ENCODE data around the gene NPLOC4. TPM values are rescaled to one million over a fixed set of nuclear protein-coding genes. Genes with fewer than 3 reads are reported as not detected.

The NPLOC4 gene
- total and polyA plus RNA-seq, 2 donors from 2014 or later: 41.5 to 86.4 TPM

GRCh38 chr17:81561494-81561885 lies 75.4 kb downstream of the NPLOC4 start:
- peaks cover 3 to 6% (median 4%) of the 10 kb centered on the region in 3 donors for H3K4me1 ChIP-seq (ENCODE audit: control insufficient read depth in 2 of 3, insufficient read depth in 2 of 3, low read depth in 1 of 3, low read length in 3 of 3)
- TF ChIP-seq CTCF (IDR thresholded peaks at IDR 0.05; ENCODE audit: borderline replicate concordance, extremely low read depth, insufficient read depth): no peak
- DNase-seq: no peak
- H3K9me3 ChIP-seq (ENCODE audit: control insufficient read depth in 2 of 3, insufficient read depth in 1 of 3, low read length in 3 of 3): no peaks in the 10 kb centered on the region
- no peak for FAIRE-seq
- no peak overlapping the region for H3K27ac ChIP-seq (ENCODE audit: low read depth in 2 of 2, low read length in 2 of 2)
- H3K36me3 ChIP-seq (ENCODE audit: control insufficient read depth in 2 of 3, insufficient read depth in 3 of 3, low read length in 3 of 3): peaks cover 9 to 56% (median 23%) of the 10 kb centered on the region in 3 donors
- no peak overlapping the region for H3K9ac ChIP-seq (ENCODE audit: low read length in 3 of 3)
- intact Hi-C loops (cut with DNase I): no loop called here
- H3K4me3 ChIP-seq (ENCODE audit: low read length in 3 of 3): no peak overlapping the region
- H3K27me3 ChIP-seq (ENCODE audit: control insufficient read depth, insufficient read depth, low read length): no peaks in the 10 kb centered on the region

GRCh38 chr17:81558941-81559806 lies 77.7 kb downstream of the NPLOC4 start:
- H3K27me3 ChIP-seq (ENCODE audit: control insufficient read depth, insufficient read depth, low read length): no peaks in the 10 kb centered on the region
- FAIRE-seq: no peak
- TF ChIP-seq CTCF (IDR thresholded peaks at IDR 0.05; ENCODE audit: borderline replicate concordance, extremely low read depth, insufficient read depth): no peak
- peaks cover 3 to 38% (median 8%) of the 10 kb centered on the region in 3 donors for H3K36me3 ChIP-seq (ENCODE audit: control insufficient read depth in 2 of 3, insufficient read depth in 3 of 3, low read length in 3 of 3)
- DNase-seq: peak in 1 of 5 donors; percentile 51
- H3K9me3 ChIP-seq (ENCODE audit: control insufficient read depth in 2 of 3, insufficient read depth in 1 of 3, low read length in 3 of 3): no peaks in the 10 kb centered on the region
- intact Hi-C loops (cut with DNase I): no loop called here
- no peak overlapping the region for H3K27ac ChIP-seq (ENCODE audit: low read depth in 2 of 2, low read length in 2 of 2)
- H3K4me3 ChIP-seq (ENCODE audit: low read length in 3 of 3): no peak overlapping the region
- no peak overlapping the region for H3K9ac ChIP-seq (ENCODE audit: low read length in 3 of 3)
- H3K4me1 ChIP-seq (ENCODE audit: control insufficient read depth in 2 of 3, insufficient read depth in 2 of 3, low read depth in 1 of 3, low read length in 3 of 3): peaks cover 0 to 1% (median 0%) of the 10 kb centered on the region in 3 donors

- H3K27me3 ChIP-seq (ENCODE audit: control insufficient read depth, insufficient read depth, low read length): no peaks in the 10 kb centered on the region
- FAIRE-seq (no peak), DNase-seq (no peak)
- H3K27ac ChIP-seq (ENCODE audit: low read depth in 2 of 2, low read length in 2 of 2): no peak overlapping the region
- intact Hi-C loops (cut with DNase I): no loop called here
- no peak overlapping the region for H3K9ac ChIP-seq (ENCODE audit: low read length in 3 of 3)
- TF ChIP-seq CTCF (IDR thresholded peaks at IDR 0.05; ENCODE audit: borderline replicate concordance, extremely low read depth, insufficient read depth): no peak
- peaks cover 0 to 10% (median 10%) of the 10 kb centered on the region in 3 donors for H3K4me1 ChIP-seq (ENCODE audit: control insufficient read depth in 2 of 3, insufficient read depth in 2 of 3, low read depth in 1 of 3, low read length in 3 of 3)
- no peaks in the 10 kb centered on the region for H3K9me3 ChIP-seq (ENCODE audit: control insufficient read depth in 2 of 3, insufficient read depth in 1 of 3, low read length in 3 of 3)
- H3K36me3 ChIP-seq (ENCODE audit: control insufficient read depth in 2 of 3, insufficient read depth in 3 of 3, low read length in 3 of 3): peaks cover 3 to 30% (median 8%) of the 10 kb centered on the region in 3 donors
- H3K4me3 ChIP-seq (ENCODE audit: low read length in 3 of 3): no peak overlapping the region
Observed at GRCh38 chr17:81558115-81558468, 78.8 kb downstream of the NPLOC4 start.
